ENCODE data around the gene C19orf47.

- no peak for TF ChIP-seq EZH2phosphoT487 (IDR thresholded peaks at IDR 0.05; ENCODE audit: low read length)
- TF ChIP-seq, protein P1, sequence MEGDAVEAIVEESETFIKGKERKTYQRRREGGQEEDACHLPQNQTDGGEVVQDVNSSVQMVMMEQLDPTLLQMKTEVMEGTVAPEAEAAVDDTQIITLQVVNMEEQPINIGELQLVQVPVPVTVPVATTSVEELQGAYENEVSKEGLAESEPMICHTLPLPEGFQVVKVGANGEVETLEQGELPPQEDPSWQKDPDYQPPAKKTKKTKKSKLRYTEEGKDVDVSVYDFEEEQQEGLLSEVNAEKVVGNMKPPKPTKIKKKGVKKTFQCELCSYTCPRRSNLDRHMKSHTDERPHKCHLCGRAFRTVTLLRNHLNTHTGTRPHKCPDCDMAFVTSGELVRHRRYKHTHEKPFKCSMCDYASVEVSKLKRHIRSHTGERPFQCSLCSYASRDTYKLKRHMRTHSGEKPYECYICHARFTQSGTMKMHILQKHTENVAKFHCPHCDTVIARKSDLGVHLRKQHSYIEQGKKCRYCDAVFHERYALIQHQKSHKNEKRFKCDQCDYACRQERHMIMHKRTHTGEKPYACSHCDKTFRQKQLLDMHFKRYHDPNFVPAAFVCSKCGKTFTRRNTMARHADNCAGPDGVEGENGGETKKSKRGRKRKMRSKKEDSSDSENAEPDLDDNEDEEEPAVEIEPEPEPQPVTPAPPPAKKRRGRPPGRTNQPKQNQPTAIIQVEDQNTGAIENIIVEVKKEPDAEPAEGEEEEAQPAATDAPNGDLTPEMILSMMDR (IDR thresholded peaks at IDR 0.05; ENCODE audit: low read length): no peak
Measured at GRCh38 chr19:40335101-40335500, 13.1 kb downstream of the C19orf47 start.
